Measurements from ENCODE around the gene ZGPAT.

DNA sequence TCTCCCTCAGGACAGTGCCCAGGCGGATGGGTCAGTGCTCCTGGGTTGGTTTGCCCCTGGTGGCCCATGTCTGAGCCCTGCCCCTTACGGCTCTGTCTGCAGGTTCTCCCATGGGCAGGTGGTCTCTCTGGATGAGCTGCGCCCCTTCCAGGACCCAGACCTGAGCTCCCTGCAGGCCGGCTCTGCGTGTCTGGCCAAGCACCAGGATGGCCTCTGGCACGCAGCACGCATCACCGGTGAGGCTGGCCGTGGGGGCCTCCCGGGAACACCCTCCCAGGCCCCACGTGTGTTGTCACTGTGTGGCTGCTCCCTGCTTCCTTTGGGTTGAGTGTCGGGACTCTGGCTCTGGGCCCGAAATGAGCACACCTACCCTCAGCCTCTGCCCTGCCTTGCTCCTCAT is 25.3 kb downstream of the ZGPAT start:
- TF ChIP-seq, protein P1, sequence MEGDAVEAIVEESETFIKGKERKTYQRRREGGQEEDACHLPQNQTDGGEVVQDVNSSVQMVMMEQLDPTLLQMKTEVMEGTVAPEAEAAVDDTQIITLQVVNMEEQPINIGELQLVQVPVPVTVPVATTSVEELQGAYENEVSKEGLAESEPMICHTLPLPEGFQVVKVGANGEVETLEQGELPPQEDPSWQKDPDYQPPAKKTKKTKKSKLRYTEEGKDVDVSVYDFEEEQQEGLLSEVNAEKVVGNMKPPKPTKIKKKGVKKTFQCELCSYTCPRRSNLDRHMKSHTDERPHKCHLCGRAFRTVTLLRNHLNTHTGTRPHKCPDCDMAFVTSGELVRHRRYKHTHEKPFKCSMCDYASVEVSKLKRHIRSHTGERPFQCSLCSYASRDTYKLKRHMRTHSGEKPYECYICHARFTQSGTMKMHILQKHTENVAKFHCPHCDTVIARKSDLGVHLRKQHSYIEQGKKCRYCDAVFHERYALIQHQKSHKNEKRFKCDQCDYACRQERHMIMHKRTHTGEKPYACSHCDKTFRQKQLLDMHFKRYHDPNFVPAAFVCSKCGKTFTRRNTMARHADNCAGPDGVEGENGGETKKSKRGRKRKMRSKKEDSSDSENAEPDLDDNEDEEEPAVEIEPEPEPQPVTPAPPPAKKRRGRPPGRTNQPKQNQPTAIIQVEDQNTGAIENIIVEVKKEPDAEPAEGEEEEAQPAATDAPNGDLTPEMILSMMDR (IDR thresholded peaks at IDR 0.05) = no peak
- TF ChIP-seq POLR2A (IDR thresholded peaks at IDR 0.05) (no peak), EP300 (IDR thresholded peaks at IDR 0.05; ENCODE audit: low read depth) (no peak)

All from transverse colon (tissue), 3 donors.